HG03520 (cell line): ENCODE data around the gene CTNNAL1.
"Not testable (repeated sequence)": the region's sequence is repeated elsewhere in the genome, so short reads cannot be mapped to it uniquely, and the experiment has no call there.

ENCODE experiments used
- ATAC-seq: cut with Tn5 transposase; IDR thresholded peaks from one replicate; pipeline ENCODE4 v1.9.1; 2021; ENCODE audit warnings: mild to moderate bottlenecking, moderate library complexity; ENCODE audit not compliant: unreplicated experiment

Gene CTNNAL1, protein sequence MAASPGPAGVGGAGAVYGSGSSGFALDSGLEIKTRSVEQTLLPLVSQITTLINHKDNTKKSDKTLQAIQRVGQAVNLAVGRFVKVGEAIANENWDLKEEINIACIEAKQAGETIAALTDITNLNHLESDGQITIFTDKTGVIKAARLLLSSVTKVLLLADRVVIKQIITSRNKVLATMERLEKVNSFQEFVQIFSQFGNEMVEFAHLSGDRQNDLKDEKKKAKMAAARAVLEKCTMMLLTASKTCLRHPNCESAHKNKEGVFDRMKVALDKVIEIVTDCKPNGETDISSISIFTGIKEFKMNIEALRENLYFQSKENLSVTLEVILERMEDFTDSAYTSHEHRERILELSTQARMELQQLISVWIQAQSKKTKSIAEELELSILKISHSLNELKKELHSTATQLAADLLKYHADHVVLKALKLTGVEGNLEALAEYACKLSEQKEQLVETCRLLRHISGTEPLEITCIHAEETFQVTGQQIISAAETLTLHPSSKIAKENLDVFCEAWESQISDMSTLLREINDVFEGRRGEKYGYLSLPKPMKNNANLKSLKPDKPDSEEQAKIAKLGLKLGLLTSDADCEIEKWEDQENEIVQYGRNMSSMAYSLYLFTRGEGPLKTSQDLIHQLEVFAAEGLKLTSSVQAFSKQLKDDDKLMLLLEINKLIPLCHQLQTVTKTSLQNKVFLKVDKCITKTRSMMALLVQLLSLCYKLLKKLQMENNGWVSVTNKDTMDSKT

DNA sequence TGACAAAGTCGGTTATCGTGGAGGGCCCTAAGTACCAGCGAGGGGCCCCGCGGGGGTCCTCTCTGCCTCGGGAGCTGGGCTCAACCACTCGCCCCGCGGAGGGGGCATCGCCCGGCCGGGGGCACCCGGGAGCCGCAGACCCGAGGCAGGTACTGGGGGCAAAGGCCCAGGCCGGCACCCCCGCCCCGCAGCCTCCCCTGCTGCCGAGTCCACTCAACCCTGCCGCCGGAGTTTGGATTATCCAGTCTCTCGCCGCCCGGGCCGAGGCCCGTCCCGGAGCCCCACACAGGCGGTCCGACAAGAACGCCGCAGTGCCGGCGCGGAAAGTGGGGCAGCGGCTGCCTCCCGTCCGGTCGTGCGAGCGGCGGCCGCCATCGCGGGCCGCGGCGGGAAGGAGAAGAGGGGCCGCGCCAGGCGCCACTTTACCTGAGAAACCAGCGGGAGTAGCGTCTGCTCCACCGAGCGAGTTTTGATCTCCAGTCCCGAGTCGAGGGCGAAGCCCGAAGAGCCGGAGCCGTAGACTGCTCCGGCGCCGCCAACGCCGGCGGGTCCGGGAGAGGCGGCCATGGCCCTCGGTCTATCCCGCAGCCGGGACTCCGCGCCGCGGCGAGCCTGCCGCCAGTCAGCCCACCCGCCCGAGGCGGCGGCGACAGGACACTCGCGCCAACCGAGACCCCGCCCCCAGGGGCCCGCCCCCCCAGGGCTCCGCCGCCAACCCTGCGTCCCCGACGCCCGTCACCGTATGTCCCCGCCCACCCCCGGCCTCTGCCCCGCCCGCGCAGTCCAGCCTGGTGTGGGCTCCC is at the start of gene CTNNAL1:
TSS of gene CTNNAL1 (minus strand) at position 624 of the 803 bp plus-strand sequence. CDS start at position 567, 57 bp downstream.
- peak; percentile 48 for ATAC-seq

DNA sequence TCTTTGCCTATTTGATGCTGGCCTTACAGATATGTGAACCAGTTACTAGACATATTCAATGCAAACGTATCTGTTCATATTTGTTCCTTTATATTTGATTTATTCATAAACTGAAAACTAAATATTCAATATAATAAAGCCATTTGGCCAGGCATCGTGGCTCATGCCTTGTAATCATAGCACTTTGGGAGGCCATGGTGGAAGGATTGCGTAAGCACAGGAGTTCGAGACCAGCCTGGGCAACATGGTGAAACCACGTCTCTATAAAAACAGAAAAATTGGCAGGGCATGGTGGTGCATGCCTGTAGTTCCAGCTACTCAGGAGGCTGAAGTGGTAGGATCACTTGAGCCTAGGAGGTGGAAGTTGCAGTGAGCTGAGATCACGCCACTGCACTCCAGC is 49.2 kb upstream of the CTNNAL1 start:
- ATAC-seq: no peak

DNA sequence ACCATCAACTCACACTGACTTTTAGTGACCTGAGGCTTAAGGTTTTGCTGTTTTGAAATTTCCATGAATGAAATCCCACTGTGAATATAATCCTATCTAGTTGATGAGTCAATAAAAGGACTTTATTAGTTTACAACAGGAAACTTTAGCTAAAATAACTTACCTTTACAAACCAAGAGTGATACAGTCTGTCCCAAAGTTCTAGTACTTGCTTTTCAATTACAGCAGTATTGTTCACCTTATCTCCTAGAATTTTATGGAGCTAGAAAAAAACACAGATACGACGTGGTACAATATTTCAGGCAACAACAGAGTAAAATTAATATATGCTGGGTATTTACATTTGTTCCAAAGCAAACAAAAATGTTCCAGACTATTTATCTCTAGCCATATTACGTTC is 46.9 kb upstream of the CTNNAL1 start:
- no peak for ATAC-seq

DNA sequence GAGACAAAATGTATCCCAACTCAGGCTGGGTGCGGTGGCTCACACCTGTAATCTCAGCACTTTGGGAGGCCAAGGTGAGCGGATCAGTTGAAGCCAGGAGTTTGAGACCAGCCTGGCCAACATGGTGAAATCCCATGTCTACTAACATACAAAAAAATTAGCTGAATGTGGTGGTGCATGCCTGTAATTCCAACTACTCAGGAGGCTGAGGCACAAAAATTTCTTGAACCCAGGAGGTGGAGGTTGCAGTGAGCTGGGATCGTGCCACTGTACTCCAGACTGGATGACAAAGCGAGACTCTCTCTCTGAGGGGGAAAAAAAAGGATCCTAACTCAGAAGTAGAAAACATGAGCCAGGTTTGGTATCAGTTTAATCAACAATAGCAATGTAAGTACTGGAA is 39.8 kb upstream of the CTNNAL1 start:
- ATAC-seq: not testable (repeated sequence)

DNA sequence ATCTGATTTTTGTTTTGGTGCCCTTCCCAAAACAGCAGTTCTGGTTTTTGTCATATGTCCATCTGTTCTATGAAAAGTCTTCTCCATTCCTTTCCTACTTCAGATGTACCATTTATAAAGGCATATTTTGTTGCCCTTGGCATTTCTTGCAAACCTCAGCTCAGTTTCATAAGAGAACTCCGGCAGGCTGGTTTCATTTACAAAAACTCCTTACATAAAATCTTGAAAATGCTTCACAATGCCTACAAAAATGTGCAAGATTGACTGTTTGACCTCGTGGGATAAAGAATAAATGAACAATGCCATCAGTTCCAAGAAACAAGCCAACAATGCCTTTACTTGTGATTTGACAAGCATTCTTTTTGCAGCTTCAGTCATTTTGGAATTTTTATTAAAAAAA is 39.1 kb upstream of the CTNNAL1 start:
- ATAC-seq: no peak

DNA sequence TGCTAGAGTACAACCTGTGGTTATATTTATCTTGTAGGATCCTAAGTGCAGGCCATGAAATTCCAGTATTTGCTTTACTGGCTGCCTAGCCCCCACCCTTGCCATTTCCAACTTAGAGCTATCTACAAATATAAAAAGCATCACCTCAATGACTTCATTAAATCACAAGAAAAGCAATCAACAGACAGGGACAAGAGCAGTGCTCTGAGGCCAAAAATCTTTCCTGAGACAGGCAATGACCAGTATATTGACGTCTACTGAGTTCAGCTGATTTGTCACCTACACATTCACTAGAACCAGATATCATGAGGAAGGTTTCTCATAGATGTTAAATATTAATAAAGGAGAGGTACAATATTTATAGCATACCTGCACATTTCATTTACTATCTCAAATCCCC is 38.4 kb upstream of the CTNNAL1 start:
- ATAC-seq: no peak

DNA sequence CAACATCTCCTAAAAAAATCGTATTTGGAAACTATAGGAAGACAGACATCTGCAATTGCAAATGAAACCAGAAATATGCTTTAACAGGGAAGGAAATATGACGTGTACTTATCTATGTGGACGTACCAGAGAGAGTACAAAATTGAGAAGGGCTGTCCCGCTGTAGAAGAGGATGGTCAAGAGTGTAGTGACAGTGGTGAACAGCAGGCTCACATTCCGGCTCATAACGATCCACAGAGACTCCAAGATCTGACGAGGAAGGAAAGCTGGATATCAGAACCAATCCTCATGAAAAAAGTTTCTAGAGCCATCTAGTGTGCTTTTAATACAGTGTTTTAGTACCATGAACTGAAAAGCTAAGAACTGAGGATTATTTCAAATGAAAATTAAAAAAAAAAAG is 37.1 kb upstream of the CTNNAL1 start:
- ATAC-seq: no peak

DNA sequence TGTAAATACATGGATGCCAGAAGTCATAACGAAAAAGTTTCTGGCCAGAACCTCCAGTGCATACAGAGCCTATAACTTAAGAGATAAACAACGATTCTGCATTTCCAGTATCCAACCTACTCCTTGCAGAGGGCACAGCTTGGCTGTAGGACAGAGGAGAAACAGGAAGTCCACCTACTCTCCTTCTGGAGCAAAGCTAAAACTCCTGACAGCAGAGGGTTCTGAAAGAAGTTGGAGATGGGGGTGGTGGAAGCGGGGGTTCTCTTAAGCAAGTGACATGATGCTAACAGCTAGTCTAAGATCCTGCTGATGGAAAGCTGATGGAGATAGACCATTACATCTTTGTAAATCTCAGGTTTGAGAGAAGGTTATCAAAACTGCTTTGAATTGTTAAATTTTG is 35.5 kb upstream of the CTNNAL1 start:
- ATAC-seq: no peak

DNA sequence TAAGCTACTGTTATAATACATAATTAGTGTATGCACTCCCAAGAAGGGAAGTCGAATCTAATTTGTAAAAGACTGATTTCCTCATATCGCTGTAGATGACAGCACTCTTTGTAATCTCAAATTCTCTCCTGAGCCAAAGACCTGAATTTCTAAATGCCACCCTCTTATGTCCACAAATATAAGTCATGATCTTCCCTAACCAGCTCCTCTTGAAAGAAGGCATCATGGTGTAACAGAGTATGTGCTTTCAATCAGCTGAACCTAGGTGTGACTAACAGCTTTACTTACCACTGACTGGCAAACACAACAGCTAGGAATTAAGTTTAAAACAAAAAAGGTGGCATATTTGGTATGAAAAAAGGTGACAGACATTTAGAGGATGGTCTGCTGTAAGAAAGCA is 34.0 kb upstream of the CTNNAL1 start:
- no peak for ATAC-seq

DNA sequence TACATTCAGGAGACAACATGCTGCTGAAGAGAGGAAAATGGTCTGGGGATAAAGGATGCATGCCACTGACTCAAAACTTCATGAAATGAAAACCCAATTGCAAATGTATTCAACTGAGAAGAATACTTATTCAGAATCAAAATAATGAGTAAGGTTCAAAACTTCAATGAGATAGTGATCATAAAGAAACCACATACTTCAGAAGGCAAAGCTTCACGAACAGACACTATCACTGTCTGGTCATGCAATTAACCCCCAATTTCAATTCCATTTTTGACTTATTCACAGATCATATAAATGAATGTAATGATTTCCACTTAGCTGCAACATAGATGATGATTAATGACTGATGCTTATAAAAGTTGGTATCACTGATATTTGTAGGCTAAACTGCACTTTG is 33.0 kb upstream of the CTNNAL1 start:
- ATAC-seq: no peak

DNA sequence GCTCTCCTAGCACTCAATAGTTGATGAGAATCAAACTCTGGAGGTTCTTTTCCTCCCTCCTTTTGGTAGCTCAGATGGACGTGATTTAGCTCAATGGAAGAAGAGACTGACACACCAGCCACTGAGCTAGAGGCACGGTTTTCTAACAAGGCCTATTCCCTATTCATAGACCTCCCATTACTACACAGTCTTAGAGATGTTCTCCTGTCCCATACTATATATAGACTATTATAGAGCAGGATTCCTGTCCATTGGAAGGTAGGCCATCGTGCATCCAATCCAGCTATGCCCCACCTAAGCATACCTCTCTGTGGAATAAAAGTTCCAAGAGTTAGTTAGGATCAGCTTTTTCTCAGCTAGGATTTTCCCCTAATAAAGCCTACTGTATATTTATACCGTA is 30.3 kb upstream of the CTNNAL1 start:
- no peak for ATAC-seq

DNA sequence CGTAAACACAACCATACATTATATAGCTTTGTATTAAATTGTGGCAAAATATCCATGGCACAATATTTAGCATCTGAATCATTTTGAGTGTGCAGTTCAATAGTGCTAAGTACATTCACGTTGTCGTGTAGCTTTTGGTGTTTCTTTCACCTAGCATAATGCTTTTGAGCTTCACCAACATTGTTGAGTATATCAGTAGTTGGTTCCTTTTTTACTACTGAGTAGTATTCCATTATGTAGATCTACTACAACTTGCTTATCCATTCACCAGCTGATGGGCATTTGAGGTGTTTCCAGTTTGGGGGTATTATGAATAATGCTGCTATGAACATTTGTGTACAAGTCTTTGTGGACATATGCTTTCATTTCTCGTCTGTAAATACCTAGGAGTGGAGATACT is 27.3 kb upstream of the CTNNAL1 start:
- ATAC-seq: no peak

DNA sequence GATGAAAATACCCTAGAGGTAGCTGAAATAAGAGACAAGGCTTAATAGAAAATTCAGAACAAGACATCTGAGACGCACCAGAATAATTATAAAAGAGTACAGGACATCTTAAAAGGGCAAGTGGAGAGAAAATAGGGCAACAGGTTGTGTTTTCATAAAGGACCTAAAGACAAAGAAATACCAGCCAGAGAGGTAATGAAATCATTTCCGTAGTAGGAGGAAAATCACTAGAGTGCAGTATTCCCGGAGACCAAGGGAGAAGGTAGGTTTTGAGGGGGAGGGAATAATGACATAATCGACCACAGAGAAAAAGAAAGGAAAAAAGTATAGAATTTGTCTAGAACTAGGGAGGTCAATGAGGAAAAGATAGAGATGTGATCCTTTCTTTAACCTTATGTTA is 26.2 kb upstream of the CTNNAL1 start:
- ATAC-seq: no peak

DNA sequence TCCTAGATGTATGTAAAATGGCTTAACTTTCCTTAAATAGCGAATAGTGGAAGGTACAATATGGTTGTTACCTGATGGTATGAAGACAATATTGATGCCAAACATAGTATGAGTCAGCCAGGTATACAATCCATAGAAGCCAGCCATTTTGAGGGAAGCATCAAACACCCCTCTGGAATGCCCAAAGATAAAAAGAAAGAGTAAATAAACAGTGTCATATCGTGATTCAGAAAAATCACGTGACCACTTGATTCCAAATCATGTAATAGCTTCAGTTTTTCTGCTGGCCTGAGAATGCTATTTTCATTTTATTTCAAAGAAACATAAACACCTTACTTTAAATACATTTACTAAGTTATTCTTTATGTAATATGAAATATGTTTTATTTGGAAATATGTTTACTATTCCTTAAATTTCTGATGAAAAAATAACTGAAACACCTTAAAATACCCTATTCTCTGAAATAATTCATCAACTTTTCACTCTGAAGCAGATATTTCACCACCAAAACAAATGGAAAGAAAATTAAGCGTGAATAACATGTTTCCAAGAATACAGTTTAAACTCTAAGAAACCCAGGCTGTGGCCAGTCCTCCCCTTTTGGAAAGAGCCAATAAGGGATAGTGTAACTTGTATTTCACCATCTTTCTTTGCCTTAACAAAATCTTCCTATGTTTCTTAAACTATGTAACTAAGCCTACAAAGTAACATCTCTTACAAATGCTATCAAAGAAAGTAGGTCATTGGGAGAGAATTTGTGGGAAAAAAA is 24.8 kb upstream of the CTNNAL1 start:
- ATAC-seq: no peak

DNA sequence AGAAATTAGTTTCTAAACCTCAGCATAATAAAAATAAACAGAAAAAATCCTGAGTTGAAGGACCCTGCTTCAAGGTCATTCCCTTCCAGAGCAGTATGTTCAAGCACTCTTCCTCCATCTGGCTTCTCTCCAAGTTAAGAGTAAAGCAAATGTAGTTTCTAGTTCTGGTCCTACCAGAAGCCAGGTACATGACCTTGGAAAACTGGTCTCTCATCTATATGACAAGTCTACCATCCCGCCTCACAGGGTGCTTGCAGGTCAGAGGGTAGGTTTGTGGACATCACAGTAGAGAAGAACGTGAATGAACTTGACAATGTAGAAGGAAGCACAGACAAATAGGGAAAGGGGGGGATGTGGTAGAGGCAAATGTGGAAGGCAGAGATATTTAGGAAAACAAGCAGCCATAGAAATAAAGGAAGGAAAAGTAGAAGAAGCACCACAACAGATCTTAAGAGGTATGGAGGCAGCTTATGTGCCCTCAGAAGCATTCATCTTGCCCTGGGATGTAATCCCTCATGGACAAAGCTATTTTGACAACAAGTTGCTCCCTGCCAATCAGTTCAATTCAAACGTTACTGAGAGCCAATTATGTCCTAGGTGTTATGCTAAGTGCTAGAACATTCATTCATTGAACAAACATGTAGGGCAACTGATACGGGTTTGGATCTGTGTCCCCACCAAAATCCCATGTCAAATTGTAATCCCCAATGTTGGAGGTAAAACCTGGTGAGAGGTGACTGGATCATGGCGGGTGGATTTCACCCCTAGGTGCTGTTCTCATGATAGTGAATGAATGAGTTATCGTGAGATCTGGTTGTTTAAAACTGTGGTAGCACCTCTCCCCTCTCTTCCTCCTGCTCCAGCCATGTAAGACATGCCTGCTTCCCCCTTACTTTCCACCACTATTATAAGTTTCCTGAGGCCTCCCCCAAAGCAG is 23.7 kb upstream of the CTNNAL1 start:
- ATAC-seq: no peak

DNA sequence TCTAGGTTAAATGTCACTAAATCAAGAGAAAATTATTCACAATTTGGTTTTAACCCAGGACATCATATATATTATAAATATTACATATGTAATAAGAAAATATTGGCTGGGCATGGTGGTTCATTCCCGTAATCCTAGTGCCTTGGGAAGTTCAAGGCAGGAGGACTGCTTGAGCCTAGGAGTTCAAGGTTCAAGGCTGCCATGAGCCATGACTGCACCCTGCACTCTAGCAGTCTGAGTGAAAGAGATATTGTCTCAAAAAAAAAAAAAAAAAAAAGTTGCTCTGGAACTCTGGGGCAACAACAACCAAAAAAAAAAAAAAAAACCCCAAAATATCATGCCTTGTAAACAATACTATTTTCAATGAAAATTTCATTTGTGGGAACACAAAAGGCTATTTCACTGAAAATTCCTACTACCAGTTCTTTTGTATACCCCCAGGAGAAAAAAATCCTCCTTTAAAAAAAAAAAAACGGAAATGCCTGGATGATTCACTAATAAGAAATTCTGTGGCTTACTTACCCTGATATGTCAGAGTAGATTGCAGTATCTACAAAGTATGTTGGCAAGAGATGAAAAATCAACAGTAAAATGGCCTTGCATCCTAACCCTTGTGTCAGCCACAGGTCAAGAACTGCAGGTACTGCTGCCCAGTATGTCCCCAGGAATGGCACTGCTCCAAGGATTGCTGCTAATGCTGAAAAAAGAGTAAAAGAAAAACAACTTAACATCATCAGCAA is 22.6 kb upstream of the CTNNAL1 start:
- no peak for ATAC-seq

DNA sequence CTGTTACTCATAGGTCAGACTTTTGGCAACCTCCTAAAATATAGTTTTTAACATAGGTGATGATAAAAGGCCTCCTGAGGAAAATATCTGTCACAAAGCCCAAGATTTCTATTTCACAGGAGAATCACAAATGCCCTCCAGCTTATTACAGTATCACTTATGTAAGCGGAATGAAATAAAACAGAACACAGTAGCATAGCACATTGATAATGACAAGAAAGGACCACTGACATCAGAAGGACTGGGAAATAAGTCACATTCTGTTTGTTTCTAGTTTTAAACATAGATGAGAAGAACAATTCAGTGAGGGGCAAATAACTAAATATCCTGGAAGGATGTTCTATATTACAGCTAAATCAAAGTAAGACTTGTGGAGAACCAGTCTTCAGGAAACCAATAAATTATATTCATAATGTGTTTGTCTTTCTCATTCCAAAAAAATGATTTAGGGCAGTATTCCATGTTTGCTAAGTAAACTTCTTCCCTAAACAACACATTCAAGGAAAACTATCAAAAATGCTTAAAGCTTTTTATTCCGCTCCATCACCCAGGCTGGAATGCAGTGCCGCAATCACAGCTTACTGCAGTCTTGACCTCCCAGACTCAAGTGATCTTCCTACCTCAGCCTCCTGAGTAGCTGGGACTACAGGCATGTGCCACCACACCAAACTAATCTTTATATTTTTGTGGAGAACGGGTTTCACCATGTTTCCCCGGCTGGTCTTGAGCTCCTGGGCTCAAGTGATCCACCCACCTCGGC is 20.8 kb upstream of the CTNNAL1 start:
- no peak for ATAC-seq

DNA sequence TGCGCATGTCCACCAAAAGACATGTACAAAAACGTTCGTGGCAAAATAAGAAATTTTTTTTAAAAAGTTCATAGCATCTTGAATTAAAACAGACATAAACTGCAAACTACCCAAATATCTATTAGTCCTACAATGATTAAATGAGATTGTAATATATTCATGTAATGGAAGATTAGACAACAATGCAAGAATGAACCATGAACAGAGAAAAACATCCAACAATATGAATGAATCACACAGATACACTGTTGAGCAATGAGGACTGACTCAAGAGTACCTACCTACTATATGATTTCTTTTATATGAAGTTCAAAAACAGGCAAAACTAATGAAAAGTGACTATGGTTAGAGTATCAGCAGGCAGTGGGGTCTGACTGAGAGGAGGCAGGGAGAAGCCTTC is 17.9 kb upstream of the CTNNAL1 start:
- no peak for ATAC-seq
